Activated T-cell treated with anti-CD3 and anti-CD28 coated beads, Interleukin-2, amount 50 U/mL, for 4 hours (primary cell): ENCODE data around the gene FGGY. TPM values are rescaled to one million over a fixed set of nuclear protein-coding genes. Genes with fewer than 3 reads are reported as not detected.

Source experiments
- ATAC-seq, 2 donors: fragments of 200-7000 bp; cut with Tn5 transposase; one replicate each; pipeline ENCODE4 v1.10.0; 2021
- DNase-seq: peaks from one replicate; pipeline ENCODE4 v3.0.0-alpha.2; 2020
- H3K27me3 Mint-ChIP-seq: one replicate; pipeline ENCODE4 v1.8.0; 2021; ENCODE audit warnings: low read depth, mixed read lengths
- H3K36me3 Mint-ChIP-seq: one replicate; pipeline ENCODE4 v1.8.0; 2022; ENCODE audit warnings: mixed read lengths; ENCODE audit not compliant: insufficient read depth
- H3K4me1 Mint-ChIP-seq: one replicate; pipeline ENCODE4 v1.8.0; 2021; ENCODE audit warnings: low read depth, mixed read lengths
- H3K4me3 Mint-ChIP-seq: one replicate; pipeline ENCODE4 v1.8.0; 2021; ENCODE audit warnings: mild to moderate bottlenecking, moderate library complexity, mixed read lengths
- H3K9me3 Mint-ChIP-seq: one replicate; pipeline ENCODE4 v1.8.0; 2021; ENCODE audit warnings: mixed read lengths
- total RNA-seq, 3 donors: library from RNA; stranded (reverse); gene quantifications; one replicate each; pipeline ENCODE4 v1.2.1, GENCODE V29; 2021

The FGGY gene
- total RNA-seq, 3 donors from 2014 or later = 2.5 to 4.8 (median 3.1) TPM

GRCh38 chr1:59763418-59763817, 466.5 kb downstream of the FGGY start:
- Mint-ChIP-seq H3K9me3 (no peaks in the 10 kb centered on the region), H3K27me3 (no peaks in the 10 kb centered on the region), H3K4me3 (no peak overlapping the region)

DNA sequence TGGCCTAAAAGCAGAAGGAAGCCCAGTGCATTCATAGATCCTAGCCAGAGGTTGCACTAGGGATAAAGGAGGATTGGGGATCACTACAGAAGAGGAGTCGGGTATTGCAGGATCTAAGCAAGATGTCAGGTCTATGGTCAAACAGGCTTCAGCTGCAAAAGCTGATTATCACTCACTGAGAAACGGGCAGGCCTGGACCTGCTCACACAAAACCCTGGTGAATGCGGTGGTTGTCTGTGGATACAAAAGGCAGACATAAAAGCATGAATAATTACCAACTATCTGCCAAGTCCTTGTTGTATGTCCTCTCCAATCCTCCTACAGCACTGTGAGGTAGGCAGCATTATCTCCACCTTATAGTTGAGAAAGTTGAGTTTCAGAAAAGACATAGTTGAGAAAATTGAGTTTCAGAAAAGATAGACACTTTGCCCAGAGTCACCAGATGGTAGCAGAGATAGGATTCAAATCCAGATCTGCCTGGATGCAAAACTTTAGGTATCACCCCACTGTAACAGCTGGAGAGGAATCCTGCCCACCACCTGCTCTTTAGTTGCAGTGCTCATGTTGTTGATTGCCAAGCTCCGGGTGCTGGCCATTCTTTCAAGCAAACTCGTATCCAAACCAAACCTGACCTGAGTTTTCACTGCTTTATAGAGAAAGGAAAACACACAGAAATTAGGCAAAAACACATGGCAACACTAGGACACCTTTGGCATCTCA, 468.3 kb downstream of the FGGY start:
- H3K9me3 Mint-ChIP-seq = no peaks in the 10 kb centered on the region
- no peaks in the 10 kb centered on the region for H3K36me3 Mint-ChIP-seq
- no peak overlapping the region for H3K4me3 Mint-ChIP-seq
- DNase-seq (no peak), ATAC-seq (no peak)
- no peaks in the 10 kb centered on the region for H3K4me1 Mint-ChIP-seq
- H3K27me3 Mint-ChIP-seq = no peaks in the 10 kb centered on the region

More at GRCh38 chr1:59763418-59763817, 466.5 kb downstream of the FGGY start:
- peaks cover 3% of the 10 kb centered on the region for H3K4me1 Mint-ChIP-seq
- ATAC-seq (no peak), DNase-seq (no peak)
- no peaks in the 10 kb centered on the region for H3K36me3 Mint-ChIP-seq

GRCh38 chr1:59766227-59766855, 469.4 kb downstream of the FGGY start:
- H3K27me3 Mint-ChIP-seq = no peaks in the 10 kb centered on the region
- no peaks in the 10 kb centered on the region for H3K9me3 Mint-ChIP-seq
- H3K4me1 Mint-ChIP-seq = no peaks in the 10 kb centered on the region
- ATAC-seq (no peak), DNase-seq (no peak)
- H3K36me3 Mint-ChIP-seq = no peaks in the 10 kb centered on the region
- no peak overlapping the region for H3K4me3 Mint-ChIP-seq

DNA sequence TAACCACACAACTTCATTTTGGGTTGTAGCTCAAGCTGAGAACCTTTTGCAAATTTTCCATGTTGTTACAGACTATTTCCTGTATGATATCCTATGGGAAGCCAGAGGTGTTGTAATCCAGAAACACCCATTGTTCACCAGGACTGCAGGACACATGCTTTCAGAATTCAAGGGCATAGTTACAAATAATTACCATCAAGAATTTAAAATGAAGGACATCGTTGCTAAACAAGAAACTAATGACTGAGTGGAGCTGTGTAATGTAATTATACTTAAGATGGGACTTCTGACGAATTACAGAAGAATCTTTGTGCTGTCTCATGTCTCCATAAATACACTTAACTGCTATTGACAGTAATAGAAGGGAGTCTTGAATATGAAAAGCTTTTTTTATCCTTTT, 470.2 kb downstream of the FGGY start:
- DNase-seq = no peak

GRCh38 chr1:59768792-59769735, 472.2 kb downstream of the FGGY start:
- ATAC-seq = no peak
- no peaks in the 10 kb centered on the region for H3K27me3 Mint-ChIP-seq
- no peaks in the 10 kb centered on the region for H3K9me3 Mint-ChIP-seq
- H3K4me3 Mint-ChIP-seq = no peak overlapping the region
- no peaks in the 10 kb centered on the region for H3K36me3 Mint-ChIP-seq
- H3K4me1 Mint-ChIP-seq = no peaks in the 10 kb centered on the region
- no peak for DNase-seq

More for the DNA sequence above, 470.2 kb downstream of the FGGY start:
- Mint-ChIP-seq H3K4me1 (no peaks in the 10 kb centered on the region), H3K27me3 (no peaks in the 10 kb centered on the region), H3K9me3 (no peaks in the 10 kb centered on the region), H3K4me3 (no peak overlapping the region), H3K36me3 (no peaks in the 10 kb centered on the region)
- no peak for ATAC-seq

DNA sequence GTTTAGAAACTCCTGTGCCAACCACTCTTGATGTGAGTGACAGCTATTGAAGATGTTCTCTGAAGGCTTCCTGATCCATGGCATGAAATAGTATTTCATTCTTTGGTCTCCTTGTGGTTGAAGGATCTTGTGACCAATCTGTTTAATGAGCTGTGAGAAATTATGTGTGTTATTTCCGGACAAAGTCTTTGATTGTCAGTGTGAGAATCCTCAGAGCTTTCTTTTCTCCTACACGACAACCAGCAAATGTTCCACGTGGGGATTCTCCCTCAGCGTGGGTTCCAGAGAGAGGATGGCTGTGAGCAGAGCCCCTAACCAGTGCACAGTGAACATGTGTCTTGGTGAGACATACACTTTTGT, 472.8 kb downstream of the FGGY start:
- Mint-ChIP-seq H3K9me3 (no peaks in the 10 kb centered on the region), H3K4me3 (no peak overlapping the region), H3K36me3 (no peaks in the 10 kb centered on the region), H3K4me1 (no peaks in the 10 kb centered on the region), H3K27me3 (no peaks in the 10 kb centered on the region)
- DNase-seq = no peak
- no peak for ATAC-seq

DNA sequence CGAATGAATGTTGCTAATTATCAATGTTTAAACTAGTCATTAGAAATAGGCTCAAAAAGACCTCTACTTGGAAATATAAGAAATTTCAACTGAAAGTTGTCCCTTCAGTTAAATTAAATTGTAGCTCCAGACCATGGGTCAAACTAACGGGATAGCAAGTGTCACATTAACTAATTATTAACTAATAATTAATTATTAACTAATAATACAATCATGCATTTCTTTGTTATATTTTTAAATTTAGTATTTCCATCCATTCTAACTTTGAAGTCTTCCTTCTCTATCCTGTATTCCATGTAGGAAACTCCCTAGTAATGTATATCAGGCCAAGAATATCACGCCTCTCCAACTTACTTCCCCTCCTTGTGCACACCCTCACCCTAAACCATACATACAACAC, 474.5 kb downstream of the FGGY start:
- Mint-ChIP-seq H3K27me3 (no peaks in the 10 kb centered on the region), H3K4me1 (no peaks in the 10 kb centered on the region), H3K4me3 (no peak overlapping the region), H3K9me3 (no peaks in the 10 kb centered on the region), H3K36me3 (no peaks in the 10 kb centered on the region)
- no peak for ATAC-seq
- DNase-seq = no peak

DNA sequence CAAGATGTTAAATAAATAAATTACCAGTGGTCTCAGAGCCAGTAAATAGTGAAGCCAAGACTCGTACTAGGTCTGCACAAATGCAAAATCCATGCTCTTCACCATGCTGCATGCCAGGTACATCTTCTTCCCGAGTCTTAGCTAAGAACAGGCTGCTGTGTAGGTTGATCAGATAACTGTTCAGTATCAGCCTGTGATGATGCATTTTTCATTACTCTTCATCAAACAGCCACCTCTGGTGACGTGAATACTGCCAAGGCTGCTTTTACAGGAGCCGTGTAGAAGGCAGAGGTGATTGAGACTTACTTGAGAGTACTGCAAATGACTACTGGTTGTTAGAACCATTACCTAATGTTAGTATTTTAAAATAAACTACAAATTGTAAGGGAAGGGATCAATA, 478.6 kb downstream of the FGGY start:
- H3K27me3 Mint-ChIP-seq = peaks cover 2% of the 10 kb centered on the region
- H3K4me3 Mint-ChIP-seq = no peak overlapping the region
- ATAC-seq = no peak
- no peaks in the 10 kb centered on the region for H3K36me3 Mint-ChIP-seq
- no peaks in the 10 kb centered on the region for H3K4me1 Mint-ChIP-seq
- DNase-seq = no peak
- H3K9me3 Mint-ChIP-seq = no peaks in the 10 kb centered on the region

DNA sequence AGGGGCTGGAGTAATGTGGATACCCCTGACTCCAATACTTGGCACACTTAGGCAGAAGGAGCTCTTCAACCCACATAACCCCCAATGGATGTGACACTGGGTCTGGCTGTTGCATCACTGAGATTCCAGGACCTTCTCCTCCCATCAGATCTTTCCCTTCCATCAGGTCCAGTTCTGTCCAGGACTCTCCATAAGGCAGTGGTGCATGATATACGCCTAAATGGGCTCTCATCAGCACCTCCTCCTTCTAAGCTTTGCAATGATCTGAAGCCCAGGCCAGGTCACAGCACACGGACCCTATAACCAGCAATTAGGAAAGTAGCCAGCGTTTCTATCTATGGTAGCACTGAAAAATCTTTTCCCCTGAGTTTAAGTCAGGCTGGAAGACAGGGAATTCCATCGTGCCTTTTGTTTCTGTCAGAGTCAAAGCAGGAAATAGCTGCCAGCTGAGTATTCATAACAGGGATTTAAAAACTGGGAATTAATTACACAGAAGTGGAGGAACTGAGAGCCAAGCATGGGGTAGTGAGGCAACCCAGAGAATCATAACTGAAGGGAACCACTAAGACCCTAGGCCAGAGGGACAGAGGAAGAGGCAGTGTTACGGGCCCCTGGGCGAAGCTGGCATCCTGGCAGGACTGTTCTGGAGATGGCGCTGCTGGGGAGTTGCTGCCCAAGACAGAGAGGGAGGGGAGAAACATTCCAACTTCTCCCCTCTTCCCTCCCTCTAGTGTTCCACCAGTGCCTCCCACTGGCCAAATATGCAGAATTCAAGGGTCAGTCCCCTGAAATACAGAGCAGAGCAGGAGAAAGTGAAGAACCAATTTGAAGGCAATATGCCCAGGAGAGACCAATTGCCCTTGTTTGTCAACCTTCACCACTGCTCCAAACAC, 480.3 kb downstream of the FGGY start:
- Mint-ChIP-seq H3K4me3 (no peak overlapping the region), H3K9me3 (no peaks in the 10 kb centered on the region), H3K4me1 (no peaks in the 10 kb centered on the region), H3K36me3 (no peaks in the 10 kb centered on the region), H3K27me3 (peaks cover 2% of the 10 kb centered on the region)
- DNase-seq = no peak
- ATAC-seq = no peak

DNA sequence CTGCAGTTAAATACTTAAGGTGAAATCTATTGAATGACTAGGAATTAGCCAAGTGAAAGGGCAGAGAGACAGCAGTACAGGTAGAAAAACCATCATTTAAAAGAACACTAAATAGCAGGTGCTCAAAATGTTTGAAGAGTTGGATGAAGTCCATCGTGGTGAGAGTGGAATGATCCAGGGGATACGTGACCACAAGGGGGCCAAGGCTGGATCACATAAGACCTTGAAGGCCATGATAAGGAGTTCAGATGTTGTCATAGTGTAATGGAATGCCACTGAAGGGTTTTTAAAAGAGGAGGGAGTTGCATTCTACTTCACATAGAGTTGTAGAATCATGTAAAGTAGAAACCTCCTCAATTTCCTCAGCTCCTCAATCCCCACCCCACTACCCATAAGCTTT, 483.1 kb downstream of the FGGY start:
- H3K9me3 Mint-ChIP-seq = no peaks in the 10 kb centered on the region
- no peak overlapping the region for H3K4me3 Mint-ChIP-seq
- H3K4me1 Mint-ChIP-seq = no peaks in the 10 kb centered on the region
- H3K27me3 Mint-ChIP-seq = peaks cover 2% of the 10 kb centered on the region
- H3K36me3 Mint-ChIP-seq = no peaks in the 10 kb centered on the region
- DNase-seq (no peak), ATAC-seq (no peak)

DNA sequence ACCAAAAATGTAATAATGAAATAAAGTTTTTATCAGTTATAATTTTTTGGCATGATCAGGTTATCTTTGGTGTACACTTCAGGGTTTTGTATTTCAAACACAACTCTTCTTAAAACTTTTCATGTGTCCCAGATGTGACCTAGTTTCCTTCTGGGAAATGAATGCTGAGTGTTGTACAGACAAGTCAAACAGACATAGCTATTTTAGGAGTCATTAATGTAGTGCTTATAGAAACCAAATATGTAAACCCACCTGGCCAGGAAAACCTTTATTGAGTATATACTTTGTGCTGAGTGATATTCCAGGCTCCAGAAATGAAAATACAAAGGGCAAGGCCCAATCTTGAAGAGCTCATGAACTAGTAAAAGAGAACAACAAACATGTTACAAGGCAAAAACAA, 491.9 kb downstream of the FGGY start:
- Mint-ChIP-seq H3K27me3 (peaks cover 3% of the 10 kb centered on the region), H3K4me3 (no peak overlapping the region), H3K4me1 (peaks cover 2% of the 10 kb centered on the region), H3K9me3 (peaks cover 25% of the 10 kb centered on the region), H3K36me3 (no peaks in the 10 kb centered on the region)
- no peak for ATAC-seq
- no peak for DNase-seq

DNA sequence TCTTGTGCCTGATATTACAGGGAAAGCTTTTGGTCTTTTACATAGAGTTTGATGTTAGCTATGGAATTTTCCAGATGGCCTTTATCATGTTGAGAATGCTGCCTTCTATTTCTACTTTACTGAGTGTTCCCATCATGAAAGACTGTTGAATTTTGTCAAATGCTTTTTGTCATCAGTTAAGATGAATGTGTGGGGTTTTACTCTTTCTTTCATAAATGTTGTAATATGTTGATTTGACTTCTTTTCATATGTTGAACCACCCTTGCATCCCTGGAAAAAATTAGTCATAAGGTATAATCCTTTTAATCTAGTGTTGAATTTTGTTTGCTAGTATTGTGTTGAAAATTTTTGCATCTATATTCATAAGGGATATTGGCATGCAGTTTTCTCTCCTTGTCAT, 501.7 kb downstream of the FGGY start:
- DNase-seq (no peak), ATAC-seq (no peak)
- Mint-ChIP-seq H3K4me3 (no peak overlapping the region), H3K4me1 (no peaks in the 10 kb centered on the region), H3K27me3 (peaks cover 11% of the 10 kb centered on the region), H3K36me3 (no peaks in the 10 kb centered on the region), H3K9me3 (peaks cover 4% of the 10 kb centered on the region)

- no peak overlapping the region for H3K4me3 Mint-ChIP-seq
- no peaks in the 10 kb centered on the region for H3K36me3 Mint-ChIP-seq
- no peaks in the 10 kb centered on the region for H3K4me1 Mint-ChIP-seq
- ATAC-seq (no peak), DNase-seq (no peak)
- H3K9me3 Mint-ChIP-seq = no peaks in the 10 kb centered on the region
- peaks cover 11% of the 10 kb centered on the region for H3K27me3 Mint-ChIP-seq
Measured at GRCh38 chr1:59803458-59804038, 506.7 kb downstream of the FGGY start.
